HG03439 (cell line): Measurements from ENCODE around the gene SLC45A1.

Experiments used
- ATAC-seq: cut with Tn5 transposase; IDR thresholded peaks from one replicate; pipeline ENCODE4 v1.9.1; 2021; ENCODE audit warnings: mild to moderate bottlenecking, moderate library complexity; ENCODE audit not compliant: unreplicated experiment

SLC45A1 gene

DNA sequence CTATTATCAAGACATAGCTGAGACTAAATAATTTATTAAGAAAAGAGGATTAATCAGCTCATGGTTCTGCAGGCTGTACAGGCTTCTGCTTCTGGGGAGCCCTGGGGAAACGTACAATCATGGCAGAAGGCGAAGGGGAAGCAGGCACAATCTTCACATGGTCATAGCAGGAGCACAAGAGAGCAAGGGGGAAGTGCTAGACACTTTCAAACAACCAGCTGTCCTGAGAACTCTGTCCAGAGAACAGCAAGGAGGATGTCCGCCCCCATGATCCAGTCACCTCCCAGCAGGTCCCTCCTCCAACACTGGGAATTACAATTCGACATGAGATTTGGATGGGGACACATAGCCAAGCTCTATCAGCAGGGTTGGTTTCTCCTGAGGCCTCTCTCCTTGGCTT, 10.3 kb upstream of the SLC45A1 start:
- no peak for ATAC-seq

DNA sequence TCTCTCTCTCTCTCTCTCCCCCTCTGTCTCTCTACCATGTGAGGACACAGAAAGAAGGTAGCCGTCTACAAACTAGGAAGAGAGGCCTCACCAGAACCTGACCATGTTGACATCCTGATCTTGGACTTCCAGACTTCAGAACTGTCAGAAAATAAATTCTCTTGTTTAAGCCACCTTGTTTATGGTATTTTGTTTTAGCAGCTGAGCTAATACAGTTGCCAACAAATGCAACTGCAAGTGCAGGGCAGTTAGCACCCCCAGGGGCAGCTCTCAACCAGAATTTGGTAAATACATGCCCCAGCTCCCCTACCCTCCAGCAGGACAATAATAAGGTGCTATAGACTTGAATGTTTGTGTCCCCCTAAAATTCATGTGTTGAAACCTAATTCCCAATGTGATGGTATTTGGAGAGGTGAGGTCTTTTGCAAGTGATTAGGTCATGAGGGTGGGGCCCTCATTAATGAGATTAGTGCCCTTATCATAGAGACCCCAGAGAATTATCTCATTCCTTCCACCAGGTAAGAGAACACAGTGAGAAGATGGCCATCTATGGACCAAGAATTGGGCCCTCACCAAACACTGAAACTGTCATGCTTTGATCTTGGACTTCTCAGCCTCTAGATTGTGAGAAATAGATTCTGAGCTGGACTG, 6.7 kb upstream of the SLC45A1 start:
- ATAC-seq, result no peak

GRCh38 chr1:8312235-8313218, 5.4 kb upstream of the SLC45A1 start:
- ATAC-seq, result no peak

GRCh38 chr1:8313231-8313630, 4.7 kb upstream of the SLC45A1 start:
- no peak for ATAC-seq

DNA sequence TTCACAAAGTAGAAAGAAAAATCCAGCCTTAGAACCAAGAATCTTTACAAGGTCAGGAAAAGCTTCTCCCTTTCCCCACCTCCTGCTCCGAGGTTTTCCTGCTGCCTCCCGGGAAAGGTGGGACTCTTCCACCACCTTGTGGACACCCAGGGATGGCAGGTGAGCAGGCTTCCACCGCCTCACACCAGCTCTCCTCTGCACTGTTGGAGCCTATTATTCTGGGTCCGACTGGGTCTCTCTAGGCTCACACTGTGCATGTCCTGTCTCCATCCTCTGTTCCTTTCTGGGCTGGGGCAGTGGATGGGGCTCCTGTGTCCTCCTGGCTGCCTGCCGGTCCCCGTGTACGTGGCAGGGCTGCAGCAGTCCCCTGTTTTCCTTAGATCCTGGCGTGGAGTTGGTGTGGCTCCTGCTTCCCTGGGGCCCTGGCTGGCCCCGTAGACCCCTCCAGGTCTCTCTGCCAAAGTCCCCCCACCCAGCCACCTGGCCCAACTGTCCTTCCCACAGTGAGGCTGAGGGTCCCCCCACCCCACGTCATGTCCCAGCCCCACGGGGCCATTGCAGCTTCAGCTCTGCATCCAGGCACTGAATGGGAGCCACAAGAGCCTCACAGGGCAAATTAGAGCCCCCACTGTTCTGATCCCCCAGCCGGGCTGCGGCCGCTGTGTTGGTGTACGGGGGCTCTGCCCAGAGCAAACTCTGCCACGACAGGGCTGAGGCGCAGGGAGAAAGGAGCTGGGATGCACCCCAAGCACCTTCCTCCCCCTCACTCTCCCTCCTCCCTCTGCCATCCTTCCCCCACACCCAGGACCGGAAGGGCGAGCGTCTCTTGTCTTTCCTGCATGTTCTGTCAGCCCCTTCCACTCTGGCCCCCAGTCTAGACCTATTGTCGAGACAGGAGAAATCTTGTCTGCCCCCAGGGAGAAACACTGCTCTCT, 3.3 kb upstream of the SLC45A1 start:
- no peak for ATAC-seq

GRCh38 chr1:8315573-8316475, 2.1 kb upstream of the SLC45A1 start:
- no peak for ATAC-seq

DNA sequence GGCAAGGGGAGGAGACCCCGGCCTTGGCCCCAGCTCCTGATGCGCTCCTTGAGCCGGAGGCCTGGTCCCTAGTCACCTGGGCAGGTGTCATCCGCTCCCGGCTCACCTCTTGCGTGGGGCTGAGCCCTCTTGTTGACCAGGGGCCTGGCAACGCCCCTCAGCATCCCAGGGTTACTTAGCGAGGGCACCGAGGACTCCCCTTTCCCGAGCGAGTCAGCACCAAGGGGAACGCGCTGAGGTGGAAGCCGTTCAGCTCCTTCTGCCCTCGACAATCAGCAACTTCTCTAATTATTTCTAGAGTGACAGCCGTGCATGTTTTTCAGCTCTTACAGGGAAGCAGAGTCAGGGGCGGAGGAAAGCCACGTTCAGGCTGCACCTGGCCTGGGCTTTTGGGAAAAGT, 522 bp downstream of the SLC45A1 start:
- no peak for ATAC-seq

DNA sequence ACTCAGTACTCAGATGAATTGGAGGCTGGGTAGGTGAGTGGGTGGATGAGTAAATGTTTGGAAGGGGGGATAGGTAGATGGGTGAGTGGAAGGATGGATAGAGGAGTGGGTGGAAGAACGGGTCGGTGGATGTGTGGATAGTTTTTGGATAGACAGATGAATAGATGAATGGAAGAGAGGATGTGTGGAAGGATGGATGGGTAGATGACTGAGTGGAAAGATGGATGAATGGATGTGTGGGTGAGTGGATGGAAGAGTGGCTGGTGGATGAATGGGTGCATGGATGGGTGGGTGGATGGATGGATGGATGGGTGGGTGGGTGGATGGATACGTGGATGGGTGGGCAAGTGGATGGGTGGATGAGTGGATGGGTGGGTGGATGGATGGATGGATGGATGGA, 3.7 kb downstream of the SLC45A1 start:
- no peak for ATAC-seq

GRCh38 chr1:8323706-8324105, 5.8 kb downstream of the SLC45A1 start:
- ATAC-seq, result no peak

GRCh38 chr1:8324176-8324810, 6.4 kb downstream of the SLC45A1 start:
- no peak for ATAC-seq

DNA sequence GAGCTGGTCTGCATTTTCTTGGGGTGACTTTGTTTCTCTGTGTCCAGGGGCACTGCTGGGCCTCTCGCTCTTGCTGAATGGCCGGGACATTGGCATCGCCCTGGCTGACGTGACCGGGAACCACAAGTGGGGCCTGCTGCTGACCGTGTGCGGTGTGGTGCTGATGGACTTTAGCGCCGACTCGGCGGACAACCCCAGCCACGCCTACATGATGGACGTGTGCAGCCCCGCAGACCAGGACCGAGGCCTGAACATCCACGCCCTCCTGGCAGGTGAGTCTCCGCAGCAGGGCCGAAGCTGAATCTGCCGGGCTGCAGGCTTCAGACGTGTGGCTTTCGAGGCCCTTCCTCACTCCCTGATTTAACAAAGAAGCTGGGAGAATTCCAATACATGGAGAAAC, 7.9 kb downstream of the SLC45A1 start:
- no peak for ATAC-seq

GRCh38 chr1:8326265-8326664, 8.4 kb downstream of the SLC45A1 start:
- no peak for ATAC-seq

GRCh38 chr1:8328271-8328670, 10.4 kb downstream of the SLC45A1 start:
- no peak for ATAC-seq

- no peak for ATAC-seq
These were observed 11.5 kb downstream of the SLC45A1 start for GRCh38 chr1:8329439-8329838.

GRCh38 chr1:8329858-8330257, 11.9 kb downstream of the SLC45A1 start:
- ATAC-seq, result no peak

DNA sequence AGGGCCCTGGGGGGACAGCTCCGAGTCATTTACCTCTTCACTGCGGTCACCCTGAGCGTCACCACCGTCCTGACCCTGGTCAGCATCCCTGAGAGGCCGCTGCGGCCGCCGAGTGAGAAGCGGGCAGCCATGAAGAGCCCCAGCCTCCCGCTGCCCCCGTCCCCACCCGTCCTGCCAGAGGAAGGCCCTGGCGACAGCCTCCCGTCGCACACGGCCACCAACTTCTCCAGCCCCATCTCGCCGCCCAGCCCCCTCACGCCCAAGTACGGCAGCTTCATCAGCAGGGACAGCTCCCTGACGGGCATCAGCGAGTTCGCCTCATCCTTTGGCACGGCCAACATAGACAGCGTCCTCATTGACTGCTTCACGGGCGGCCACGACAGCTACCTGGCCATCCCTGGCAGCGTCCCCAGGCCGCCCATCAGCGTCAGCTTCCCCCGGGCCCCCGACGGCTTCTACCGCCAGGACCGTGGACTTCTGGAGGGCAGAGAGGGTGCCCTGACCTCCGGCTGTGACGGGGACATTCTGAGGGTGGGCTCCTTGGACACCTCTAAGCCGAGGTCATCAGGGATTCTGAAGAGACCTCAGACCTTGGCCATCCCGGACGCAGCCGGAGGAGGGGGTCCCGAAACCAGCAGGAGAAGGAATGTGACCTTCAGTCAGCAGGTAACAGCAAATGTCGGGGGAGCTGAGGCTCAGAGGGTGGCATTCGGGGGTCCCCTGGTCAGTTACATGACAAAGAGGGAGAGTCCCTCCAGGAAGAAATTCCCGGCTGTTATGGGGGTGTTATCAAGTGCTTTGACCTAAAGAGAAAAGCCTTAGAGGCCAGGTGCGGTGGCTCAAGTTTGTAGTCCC, 12.6 kb downstream of the SLC45A1 start:
- ATAC-seq, result no peak

- no peak for ATAC-seq
These were observed 14.9 kb downstream of the SLC45A1 start for GRCh38 chr1:8332806-8333205.

- no peak for ATAC-seq
These were observed 15.5 kb downstream of the SLC45A1 start for GRCh38 chr1:8333246-8333987.
